Rectal smooth muscle tissue (tissue), 1 donor: Measurements from ENCODE around the gene XYLT1.

Source experiments
- H3K27ac ChIP-seq: one replicate; pipeline ENCODE4 v1.7.0; 2013; ENCODE audit warnings: low read depth, low read length, inconsistent platforms
- H3K27me3 ChIP-seq: one replicate; pipeline ENCODE4 v1.7.0; 2013; ENCODE audit warnings: low read length; ENCODE audit not compliant: control insufficient read depth, insufficient read depth
- H3K36me3 ChIP-seq: one replicate; pipeline ENCODE4 v1.7.0; 2013; ENCODE audit warnings: low read length; ENCODE audit not compliant: control insufficient read depth, insufficient read depth
- H3K4me1 ChIP-seq: one replicate; pipeline ENCODE4 v1.7.0; 2013; ENCODE audit warnings: low read length; ENCODE audit not compliant: control insufficient read depth, insufficient read depth
- H3K4me3 ChIP-seq: one replicate; pipeline ENCODE4 v1.7.0; 2013; ENCODE audit warnings: low read length
- H3K9ac ChIP-seq: one replicate; pipeline ENCODE4 v1.7.0; 2013; ENCODE audit warnings: low read length

XYLT1 gene

GRCh38 chr16:17241264-17241835, 229.4 kb downstream of the XYLT1 start:
- no peak overlapping the region for H3K4me3 ChIP-seq
- H3K4me1 ChIP-seq: no peaks in the 10 kb centered on the region
- no peaks in the 10 kb centered on the region for H3K27me3 ChIP-seq
- H3K27ac ChIP-seq: peak overlapping the region; percentile 6
- H3K9ac ChIP-seq: no peak overlapping the region
- no peaks in the 10 kb centered on the region for H3K36me3 ChIP-seq

- no peaks in the 10 kb centered on the region for H3K27me3 ChIP-seq
- no peak overlapping the region for H3K4me3 ChIP-seq
- H3K9ac ChIP-seq: no peak overlapping the region
- H3K4me1 ChIP-seq: no peaks in the 10 kb centered on the region
- no peaks in the 10 kb centered on the region for H3K36me3 ChIP-seq
- H3K27ac ChIP-seq: no peak overlapping the region
These were observed 232.3 kb downstream of the XYLT1 start for GRCh38 chr16:17238285-17239028.

GRCh38 chr16:17237350-17237944, 233.3 kb downstream of the XYLT1 start:
- Histone ChIP-seq H3K4me3 (no peak overlapping the region), H3K27ac (no peak overlapping the region), H3K36me3 (no peaks in the 10 kb centered on the region), H3K4me1 (no peaks in the 10 kb centered on the region), H3K9ac (no peak overlapping the region), H3K27me3 (no peaks in the 10 kb centered on the region)

- no peaks in the 10 kb centered on the region for H3K27me3 ChIP-seq
- H3K9ac ChIP-seq: no peak overlapping the region
- no peak overlapping the region for H3K27ac ChIP-seq
- no peaks in the 10 kb centered on the region for H3K36me3 ChIP-seq
- H3K4me1 ChIP-seq: no peaks in the 10 kb centered on the region
- H3K4me3 ChIP-seq: no peak overlapping the region
These were observed 235.5 kb downstream of the XYLT1 start for GRCh38 chr16:17235147-17235815.

GRCh38 chr16:17233318-17234002, 237.3 kb downstream of the XYLT1 start:
- no peaks in the 10 kb centered on the region for H3K4me1 ChIP-seq
- no peak overlapping the region for H3K9ac ChIP-seq

GRCh38 chr16:17232487-17232886, 238.3 kb downstream of the XYLT1 start:
- H3K27ac ChIP-seq: no peak overlapping the region
- H3K27me3 ChIP-seq: no peaks in the 10 kb centered on the region
- H3K4me3 ChIP-seq: no peak overlapping the region
- H3K36me3 ChIP-seq: no peaks in the 10 kb centered on the region
- no peaks in the 10 kb centered on the region for H3K4me1 ChIP-seq
- H3K9ac ChIP-seq: no peak overlapping the region

More at GRCh38 chr16:17233318-17234002, 237.3 kb downstream of the XYLT1 start:
- H3K4me3 ChIP-seq: no peak overlapping the region
- H3K27me3 ChIP-seq: no peaks in the 10 kb centered on the region
- no peaks in the 10 kb centered on the region for H3K36me3 ChIP-seq
- H3K27ac ChIP-seq: no peak overlapping the region

GRCh38 chr16:17231972-17232371, 238.8 kb downstream of the XYLT1 start:
- no peaks in the 10 kb centered on the region for H3K4me1 ChIP-seq
- H3K36me3 ChIP-seq: no peaks in the 10 kb centered on the region
- H3K9ac ChIP-seq: no peak overlapping the region
- H3K27me3 ChIP-seq: no peaks in the 10 kb centered on the region
- no peak overlapping the region for H3K27ac ChIP-seq
- H3K4me3 ChIP-seq: no peak overlapping the region

GRCh38 chr16:17230932-17231581, 239.7 kb downstream of the XYLT1 start:
- Histone ChIP-seq H3K27ac (no peak overlapping the region), H3K27me3 (no peaks in the 10 kb centered on the region), H3K9ac (no peak overlapping the region), H3K36me3 (no peaks in the 10 kb centered on the region), H3K4me1 (no peaks in the 10 kb centered on the region), H3K4me3 (no peak overlapping the region)

GRCh38 chr16:17229766-17230165, 241.0 kb downstream of the XYLT1 start:
- Histone ChIP-seq H3K27me3 (no peaks in the 10 kb centered on the region), H3K27ac (no peak overlapping the region), H3K9ac (no peak overlapping the region), H3K4me1 (peaks cover 5% of the 10 kb centered on the region), H3K4me3 (no peak overlapping the region), H3K36me3 (no peaks in the 10 kb centered on the region)

- Histone ChIP-seq H3K4me1 (peaks cover 9% of the 10 kb centered on the region), H3K27me3 (no peaks in the 10 kb centered on the region), H3K36me3 (no peaks in the 10 kb centered on the region), H3K9ac (no peak overlapping the region), H3K27ac (no peak overlapping the region), H3K4me3 (no peak overlapping the region)
These were observed 241.6 kb downstream of the XYLT1 start for GRCh38 chr16:17229131-17229530.

GRCh38 chr16:17228708-17229055, 242.1 kb downstream of the XYLT1 start:
- Histone ChIP-seq H3K27me3 (no peaks in the 10 kb centered on the region), H3K4me1 (peaks cover 10% of the 10 kb centered on the region), H3K27ac (no peak overlapping the region), H3K4me3 (no peak overlapping the region), H3K9ac (no peak overlapping the region), H3K36me3 (no peaks in the 10 kb centered on the region)
